ENCODE measurements around the gene SLC44A3. TPM values are rescaled to one million over a fixed set of nuclear protein-coding genes. Genes with fewer than 3 reads are reported as not detected.

Gene SLC44A3
- total and polyA plus RNA-seq, 12 donors = 4.2 to 26.2 (median 9.5) TPM

DNA sequence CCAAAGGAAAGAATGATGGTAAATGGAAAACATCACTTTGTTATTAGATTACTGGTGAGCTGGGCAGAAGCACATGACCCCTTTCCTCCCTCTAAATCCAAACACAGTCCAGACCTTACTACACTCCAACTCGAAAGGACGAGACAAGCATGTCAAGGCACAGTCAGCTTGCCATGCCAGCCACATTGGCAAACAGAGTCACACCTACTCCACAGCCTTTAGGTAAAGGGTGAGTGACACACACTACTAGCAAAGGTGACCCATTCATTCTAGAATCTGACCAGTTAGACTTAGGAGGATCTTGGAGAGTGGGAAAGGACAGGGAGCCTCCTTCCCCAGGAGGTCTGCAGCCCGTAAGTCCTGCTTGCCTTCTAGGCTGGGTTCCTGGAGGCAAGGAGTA lies 3.0 kb downstream of the SLC44A3 start:
- H3K4me3 ChIP-seq = no peak overlapping the region
- WGBS, 4 donors = 83 to 97% (median 92%) methylated on average over 3 of the region's 3 CpGs
- no peak overlapping the region for H3K27ac ChIP-seq
- H3K4me1 ChIP-seq (replicated peaks in 1 of 2) = peaks cover 0 to 21% of the 10 kb centered on the region in 2 donors
- intact Hi-C loops (cut with DNase I) = no loop called here
- no peaks in the 10 kb centered on the region for H3K36me3 ChIP-seq (replicated peaks in 1 of 2)
- no peak for DNase-seq
- no peaks in the 10 kb centered on the region for H3K27me3 ChIP-seq
- no peak for TF ChIP-seq POLR2A (IDR thresholded peaks at IDR 0.05)
- TF ChIP-seq, protein P1, sequence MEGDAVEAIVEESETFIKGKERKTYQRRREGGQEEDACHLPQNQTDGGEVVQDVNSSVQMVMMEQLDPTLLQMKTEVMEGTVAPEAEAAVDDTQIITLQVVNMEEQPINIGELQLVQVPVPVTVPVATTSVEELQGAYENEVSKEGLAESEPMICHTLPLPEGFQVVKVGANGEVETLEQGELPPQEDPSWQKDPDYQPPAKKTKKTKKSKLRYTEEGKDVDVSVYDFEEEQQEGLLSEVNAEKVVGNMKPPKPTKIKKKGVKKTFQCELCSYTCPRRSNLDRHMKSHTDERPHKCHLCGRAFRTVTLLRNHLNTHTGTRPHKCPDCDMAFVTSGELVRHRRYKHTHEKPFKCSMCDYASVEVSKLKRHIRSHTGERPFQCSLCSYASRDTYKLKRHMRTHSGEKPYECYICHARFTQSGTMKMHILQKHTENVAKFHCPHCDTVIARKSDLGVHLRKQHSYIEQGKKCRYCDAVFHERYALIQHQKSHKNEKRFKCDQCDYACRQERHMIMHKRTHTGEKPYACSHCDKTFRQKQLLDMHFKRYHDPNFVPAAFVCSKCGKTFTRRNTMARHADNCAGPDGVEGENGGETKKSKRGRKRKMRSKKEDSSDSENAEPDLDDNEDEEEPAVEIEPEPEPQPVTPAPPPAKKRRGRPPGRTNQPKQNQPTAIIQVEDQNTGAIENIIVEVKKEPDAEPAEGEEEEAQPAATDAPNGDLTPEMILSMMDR (IDR thresholded peaks at IDR 0.05) = no peak
- H3K9me3 ChIP-seq (replicated peaks in 1 of 3) = no peaks in the 10 kb centered on the region

DNA sequence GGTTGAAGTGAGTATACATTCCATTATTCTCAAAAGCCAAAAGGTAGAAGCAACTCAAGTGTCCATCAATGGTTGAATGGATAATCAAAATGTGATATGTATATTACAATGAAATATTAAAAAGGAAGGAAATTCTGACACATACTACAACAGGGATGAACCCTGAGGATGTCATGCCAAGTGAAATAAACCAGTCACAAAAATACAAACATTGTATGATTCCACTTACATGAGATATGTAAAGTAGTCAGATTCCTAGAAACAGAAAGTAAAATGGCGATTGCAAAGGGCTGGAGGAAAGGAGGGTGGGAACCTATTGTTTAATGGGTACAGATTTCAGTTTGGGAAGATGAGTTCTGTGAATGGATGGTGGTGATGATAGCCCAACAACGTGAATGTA lies 5.8 kb downstream of the SLC44A3 start:
- H3K36me3 ChIP-seq (replicated peaks in 1 of 2) = no peaks in the 10 kb centered on the region
- no peak overlapping the region for H3K4me3 ChIP-seq
- no peaks in the 10 kb centered on the region for H3K27me3 ChIP-seq
- 84 to 90% (median 88%) methylated on average over 2 of the region's 2 CpGs for WGBS, 4 donors
- no peak for DNase-seq
- H3K9me3 ChIP-seq (replicated peaks in 1 of 3) = no peaks in the 10 kb centered on the region
- no peak for TF ChIP-seq POLR2A (IDR thresholded peaks at IDR 0.05)
- TF ChIP-seq, protein P1 (IDR thresholded peaks at IDR 0.05) = no peak
- H3K27ac ChIP-seq = no peak overlapping the region
- H3K4me1 ChIP-seq (replicated peaks in 1 of 2) = peaks cover 0 to 8% of the 10 kb centered on the region in 2 donors
- intact Hi-C loops (cut with DNase I) = no loop called here

DNA sequence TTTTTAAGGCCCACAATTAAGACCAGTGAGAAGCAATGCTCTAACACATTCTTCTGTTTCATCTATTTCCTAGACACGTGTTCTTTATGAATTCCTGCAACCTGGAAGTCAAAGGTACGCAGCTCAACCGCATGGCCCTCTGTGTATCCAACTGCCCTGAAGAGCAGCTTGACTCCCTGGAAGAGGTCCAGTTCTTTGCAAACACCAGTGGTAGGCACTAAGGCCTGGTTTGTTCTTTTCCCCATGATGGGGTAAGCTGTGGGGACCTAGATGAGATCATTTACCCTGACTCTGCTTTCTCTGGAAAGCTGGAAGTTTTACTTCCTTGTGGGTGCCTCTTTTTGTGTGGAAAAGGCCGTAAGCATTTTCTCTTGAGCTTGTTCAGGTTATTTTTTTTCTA lies 7.3 kb downstream of the SLC44A3 start:
- TF ChIP-seq, protein P1 (IDR thresholded peaks at IDR 0.05) = no peak
- no peak for TF ChIP-seq POLR2A (IDR thresholded peaks at IDR 0.05)
- no peak for DNase-seq
- Histone ChIP-seq H3K27me3 (no peaks in the 10 kb centered on the region), H3K9me3 (replicated peaks in 1 of 3) (no peaks in the 10 kb centered on the region), H3K36me3 (replicated peaks in 1 of 2) (no peaks in the 10 kb centered on the region), H3K4me1 (replicated peaks in 1 of 2) (no peaks in the 10 kb centered on the region), H3K4me3 (no peak overlapping the region), H3K27ac (no peak overlapping the region)
- intact Hi-C loops (cut with DNase I) = no loop called here
- WGBS, 4 donors = 93 to 99% (median 96%) methylated on average over 4 of the region's 4 CpGs

DNA sequence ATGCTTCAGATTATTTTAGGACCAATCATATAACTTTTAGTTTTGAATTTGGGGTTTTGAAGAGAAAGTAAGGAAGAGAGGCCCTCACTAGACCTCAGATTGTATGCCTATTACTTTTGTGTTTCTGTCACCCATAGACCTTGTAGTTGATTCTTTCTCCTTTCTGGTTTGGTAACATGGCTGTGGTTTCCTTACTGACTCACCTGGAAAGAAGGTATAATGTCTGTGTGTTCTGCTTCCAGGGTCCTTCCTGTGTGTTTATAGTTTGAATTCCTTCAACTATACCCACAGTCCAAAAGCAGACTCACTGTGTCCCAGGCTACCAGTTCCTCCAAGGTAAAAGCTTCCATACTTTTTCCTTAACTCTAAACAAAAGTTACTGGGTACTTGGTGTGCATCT lies 8.1 kb downstream of the SLC44A3 start:
- no peak for TF ChIP-seq POLR2A (IDR thresholded peaks at IDR 0.05)
- TF ChIP-seq, protein P1 (IDR thresholded peaks at IDR 0.05) = no peak
- intact Hi-C loops (cut with DNase I) = no loop called here
- DNase-seq = no peak

More for the DNA sequence above, 8.1 kb downstream of the SLC44A3 start:
- H3K4me3 ChIP-seq = no peak overlapping the region
- H3K36me3 ChIP-seq (replicated peaks in 1 of 2) = no peaks in the 10 kb centered on the region
- no peaks in the 10 kb centered on the region for H3K9me3 ChIP-seq (replicated peaks in 1 of 3)
- H3K27me3 ChIP-seq = no peaks in the 10 kb centered on the region
- H3K4me1 ChIP-seq (replicated peaks in 1 of 2) = no peaks in the 10 kb centered on the region
- no peak overlapping the region for H3K27ac ChIP-seq

Measured in adrenal gland (tissue), 12 donors.